Stimulated activated CD8-positive, alpha-beta memory T cell treated with anti-CD3 and anti-CD28 coated beads, Interleukin-4, amount 100 ng/mL, for 24 hours (primary cell): ENCODE measurements around the gene CISD3.

ENCODE experiments used
- DNase-seq: peaks from one replicate; pipeline ENCODE4 v3.0.0-alpha.2; 2020; ENCODE audit warnings: low read depth

CISD3 gene

GRCh38 chr17:38745545-38745944 is 15.4 kb downstream of the CISD3 start:
- no peak for DNase-seq

- no peak for DNase-seq
Measured at GRCh38 chr17:38746004-38746848, 16.1 kb downstream of the CISD3 start.

GRCh38 chr17:38746849-38747462 is 16.8 kb downstream of the CISD3 start:
- no peak for DNase-seq

GRCh38 chr17:38747463-38748148 is 17.5 kb downstream of the CISD3 start:
- DNase-seq: no peak

- no peak for DNase-seq
Measured at GRCh38 chr17:38748149-38748891, 18.2 kb downstream of the CISD3 start, which contains the start of gene PCGF2. Gene PCGF2, minus strand, starts transcription at chr17:38748336. Its CDS starts 7,934 bp downstream, at chr17:38740402.

- DNase-seq: no peak
Measured at GRCh38 chr17:38748892-38749222, 18.7 kb downstream of the CISD3 start.

GRCh38 chr17:38749223-38750043 is 19.3 kb downstream of the CISD3 start:
- no peak for DNase-seq

- DNase-seq: no peak
Measured at GRCh38 chr17:38750044-38750311, 19.8 kb downstream of the CISD3 start.

- no peak for DNase-seq
Measured at GRCh38 chr17:38750312-38751121, 20.4 kb downstream of the CISD3 start.

DNA sequence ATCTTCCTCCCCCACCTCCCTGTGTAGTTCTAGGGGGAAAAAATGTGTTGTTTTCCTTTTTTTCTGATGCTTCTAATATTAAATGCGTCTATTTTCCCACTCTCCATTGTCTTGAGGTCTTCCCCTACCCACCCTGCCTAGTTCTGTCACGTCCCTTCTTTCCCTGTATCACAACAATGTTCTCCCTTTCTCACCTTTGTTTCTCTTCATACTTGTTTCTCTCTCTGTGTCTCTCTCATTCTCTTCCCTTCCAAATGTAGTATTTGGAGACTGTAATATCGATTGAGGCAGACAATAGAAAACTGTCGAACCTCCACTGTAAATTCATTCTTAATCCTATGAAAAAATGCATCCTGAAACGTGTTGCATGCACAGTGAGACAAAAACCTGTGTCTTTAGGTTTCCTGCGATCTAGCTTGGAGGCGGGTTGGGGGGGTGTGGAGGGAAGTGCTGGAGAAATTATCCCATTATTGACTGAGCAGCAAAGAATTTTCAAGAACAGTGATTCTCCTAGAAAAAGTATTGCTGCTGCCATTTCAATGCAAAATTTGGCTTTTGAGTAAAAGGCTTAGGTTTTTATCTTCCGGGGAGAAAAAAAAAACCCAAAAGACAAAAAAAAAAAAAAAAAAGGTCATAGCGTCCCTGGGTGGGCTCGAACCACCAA is 21.1 kb downstream of the CISD3 start:
- DNase-seq: no peak

- peak; percentile 69 for DNase-seq
Measured at GRCh38 chr17:38751808-38752307, 21.7 kb downstream of the CISD3 start.

- peak; percentile 93 for DNase-seq
Measured at GRCh38 chr17:38752308-38753070, 22.3 kb downstream of the CISD3 start, which contains the start of gene PSMB3. Gene PSMB3, plus strand, starts transcription at chr17:38752741. Its CDS starts 86 bp downstream, at chr17:38752827.

- no peak for DNase-seq
Measured at GRCh38 chr17:38753071-38753506, 22.9 kb downstream of the CISD3 start.

DNA sequence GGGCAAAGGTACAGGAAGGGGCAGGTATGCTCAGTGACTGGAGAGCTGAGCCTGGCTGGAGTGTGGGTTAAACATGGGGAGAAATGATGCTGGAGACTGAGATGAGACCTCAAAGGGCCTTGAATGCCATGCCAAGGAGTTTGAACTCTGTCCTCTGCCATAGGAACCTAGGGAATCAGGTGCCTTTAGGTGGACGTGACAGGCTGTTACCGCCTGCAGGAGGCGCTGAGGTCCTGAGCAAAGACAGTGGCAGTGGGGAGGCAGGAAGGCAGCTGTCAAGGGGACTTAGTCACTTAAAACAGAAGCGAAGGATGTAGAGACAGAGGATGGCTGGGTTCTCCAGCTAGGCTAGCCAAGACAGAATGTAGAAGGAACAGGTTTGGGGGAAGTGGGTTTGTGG is 31.5 kb downstream of the CISD3 start:
- DNase-seq: no peak

DNA sequence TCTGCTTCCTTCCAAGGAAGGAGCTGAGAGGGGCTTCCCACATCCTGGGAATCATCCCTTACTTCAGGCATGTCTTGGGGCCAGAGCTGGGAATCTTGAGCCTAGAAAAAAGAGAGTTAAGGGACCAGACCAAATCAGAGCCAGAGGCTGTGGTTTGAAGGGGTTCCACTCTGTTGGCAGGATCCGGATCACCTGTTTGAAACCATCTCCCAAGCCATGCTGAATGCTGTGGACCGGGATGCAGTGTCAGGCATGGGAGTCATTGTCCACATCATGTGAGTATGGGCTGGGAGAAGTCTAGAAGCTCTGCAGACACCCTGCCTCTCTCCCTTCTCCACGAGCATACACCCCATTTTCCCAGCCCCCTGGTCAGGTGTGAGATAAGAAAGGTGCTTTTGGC is 32.1 kb downstream of the CISD3 start:
- DNase-seq: no peak

- DNase-seq: no peak
Measured at GRCh38 chr17:38766341-38766740, 36.2 kb downstream of the CISD3 start.

GRCh38 chr17:38768417-38768816 is 38.3 kb downstream of the CISD3 start:
- DNase-seq: no peak

DNA sequence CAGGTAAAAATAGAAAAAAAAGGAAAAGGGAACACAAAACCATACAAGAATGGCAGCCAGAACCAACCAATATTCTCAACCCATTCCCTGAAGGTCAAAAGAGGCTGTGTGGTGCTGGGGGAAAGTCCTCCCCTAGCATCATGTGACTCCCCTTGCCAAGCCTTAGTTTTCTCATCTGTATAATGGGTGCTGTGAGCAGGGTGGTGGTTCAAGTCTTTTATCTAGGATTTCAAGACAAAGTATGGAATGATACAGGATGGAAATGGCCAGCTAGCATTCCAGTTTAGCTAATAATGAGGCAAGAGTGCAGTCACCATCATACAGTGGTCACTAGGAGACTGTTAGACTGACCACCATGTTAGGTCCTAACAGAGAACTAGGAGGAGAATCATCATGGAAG is 43.1 kb downstream of the CISD3 start:
- no peak for DNase-seq

DNA sequence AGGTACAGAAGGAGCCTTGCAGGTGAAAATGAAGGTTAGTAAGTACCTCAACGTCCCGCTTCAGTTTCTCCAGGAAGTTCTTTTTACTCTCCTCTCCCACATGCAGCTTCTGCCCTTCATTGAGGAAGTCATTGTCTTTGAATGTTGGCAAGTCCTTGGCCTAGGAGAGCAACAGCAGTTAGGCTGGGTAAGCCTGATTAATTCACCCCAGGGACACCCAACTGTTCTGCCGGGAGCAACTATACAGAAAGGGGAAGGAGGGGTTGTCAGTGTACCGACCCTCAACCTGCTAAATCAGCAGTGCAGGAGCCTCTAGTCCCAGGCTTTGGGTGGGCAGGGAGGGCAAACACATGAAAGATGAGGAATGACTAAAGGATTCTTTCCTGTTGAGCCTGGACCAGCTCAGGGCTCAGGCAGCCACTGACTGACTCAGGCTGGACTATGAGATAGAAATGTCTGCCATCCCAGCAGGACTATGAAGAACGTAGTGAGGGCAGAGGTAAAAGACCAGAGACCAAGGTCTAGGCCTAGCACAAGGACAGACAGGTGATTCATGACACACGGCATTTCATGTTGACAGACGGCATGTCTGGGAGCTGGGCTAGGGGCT is 47.6 kb downstream of the CISD3 start:
- no peak for DNase-seq
